Endometrial microvascular endothelial cells (primary cell): ENCODE results near the gene SNX8. TPM values are rescaled to one million over a fixed set of nuclear protein-coding genes. Genes with fewer than 3 reads are reported as not detected.

Source experiments
- in situ Hi-C: cut with HindIII; loops from 2 replicates; pipeline ENCODE4 v1.10.0; 2017; ENCODE audit warnings: low sequenced_read_pairs, low pct_unique_long_range_greater_than_20kb; ENCODE audit errors: inconsistent ontology term
- total RNA-seq: library from RNA; depleted of rRNA; stranded (reverse); fragments of >200 nt; gene quantifications from one replicate; pipeline ENCODE4 v1.2.3, GENCODE V29; 2015; ENCODE audit errors: inconsistent ontology term

SNX8 gene
- total RNA-seq, 1 donor from 2014 or later: 23.9 TPM

- in situ Hi-C loops: no loop called here
These were observed 14.2 kb downstream of the SNX8 start for GRCh38 chr7:2299870-2300512.

- in situ Hi-C loops: no loop called here
These were observed 15.0 kb downstream of the SNX8 start for GRCh38 chr7:2299131-2299829.

- in situ Hi-C loops: no loop called here
These were observed 17.4 kb downstream of the SNX8 start for GRCh38 chr7:2296832-2297231.

- in situ Hi-C loops: no loop called here
These were observed 18.2 kb downstream of the SNX8 start for GRCh38 chr7:2295936-2296620.

- in situ Hi-C loops: no loop called here
These were observed 23.4 kb downstream of the SNX8 start for GRCh38 chr7:2290877-2291276.

GRCh38 chr7:2289621-2290020 is 24.6 kb downstream of the SNX8 start:
- in situ Hi-C loops: no loop called here

- in situ Hi-C loops: no loop called here
These were observed 25.1 kb downstream of the SNX8 start for GRCh38 chr7:2289111-2289586.

- in situ Hi-C loops: no loop called here
These were observed 25.7 kb downstream of the SNX8 start for GRCh38 chr7:2288503-2288902.

GRCh38 chr7:2287745-2288144 is 26.5 kb downstream of the SNX8 start:
- in situ Hi-C loops: no loop called here

GRCh38 chr7:2283074-2283473 is 31.2 kb downstream of the SNX8 start:
- in situ Hi-C loops: no loop called here

- in situ Hi-C loops: no loop called here
These were observed 32.0 kb downstream of the SNX8 start for GRCh38 chr7:2282185-2282751.

- in situ Hi-C loops: no loop called here
These were observed 32.7 kb downstream of the SNX8 start for GRCh38 chr7:2281541-2281940.

GRCh38 chr7:2280424-2280823 is 33.8 kb downstream of the SNX8 start:
- in situ Hi-C loops: no loop called here

GRCh38 chr7:2279896-2280295 is 34.3 kb downstream of the SNX8 start:
- in situ Hi-C loops: no loop called here

GRCh38 chr7:2278026-2278425 is 36.2 kb downstream of the SNX8 start:
- in situ Hi-C loops: no loop called here

- in situ Hi-C loops: no loop called here
These were observed 38.1 kb downstream of the SNX8 start for GRCh38 chr7:2276107-2276506.

- in situ Hi-C loops: no loop called here
These were observed 39.1 kb downstream of the SNX8 start for GRCh38 chr7:2275101-2275500.

GRCh38 chr7:2274666-2275065 is 39.6 kb downstream of the SNX8 start:
- in situ Hi-C loops: no loop called here

GRCh38 chr7:2273866-2274265 is 40.4 kb downstream of the SNX8 start:
- in situ Hi-C loops: no loop called here

- in situ Hi-C loops: no loop called here
These were observed 42.2 kb downstream of the SNX8 start for GRCh38 chr7:2272031-2272430.
